ENCODE data around the gene LHPP.

Gene LHPP

GRCh38 chr10:124522933-124523871 is 61.6 kb downstream of the LHPP start:
- FAIRE-seq, result no peak

- FAIRE-seq, result no peak
Measured at GRCh38 chr10:124523901-124524300, 62.3 kb downstream of the LHPP start.

- no peak for FAIRE-seq
Measured at GRCh38 chr10:124524991-124525653, 63.5 kb downstream of the LHPP start.

- no peak for FAIRE-seq
Measured at GRCh38 chr10:124525751-124526600, 64.4 kb downstream of the LHPP start.

- FAIRE-seq, result no peak
Measured at GRCh38 chr10:124526621-124527267, 65.1 kb downstream of the LHPP start.

- no peak for FAIRE-seq
Measured at GRCh38 chr10:124527874-124528395, 66.3 kb downstream of the LHPP start.

GRCh38 chr10:124529661-124530214 is 68.1 kb downstream of the LHPP start:
- no peak for FAIRE-seq

GRCh38 chr10:124530215-124530665 is 68.6 kb downstream of the LHPP start:
- FAIRE-seq, result no peak

GRCh38 chr10:124530816-124531215 is 69.2 kb downstream of the LHPP start:
- no peak for FAIRE-seq

- FAIRE-seq, result no peak
Measured at GRCh38 chr10:124532106-124532641, 70.6 kb downstream of the LHPP start.

GRCh38 chr10:124532788-124533187 is 71.2 kb downstream of the LHPP start:
- FAIRE-seq, result no peak

GRCh38 chr10:124533266-124533665 is 71.6 kb downstream of the LHPP start:
- FAIRE-seq, result no peak

- FAIRE-seq, result no peak
Measured at GRCh38 chr10:124534231-124534798, 72.7 kb downstream of the LHPP start.

- no peak for FAIRE-seq
Measured at GRCh38 chr10:124534826-124535601, 73.4 kb downstream of the LHPP start.

- FAIRE-seq, result no peak
Measured at GRCh38 chr10:124535731-124536495, 74.3 kb downstream of the LHPP start.

GRCh38 chr10:124536496-124537050 is 75.0 kb downstream of the LHPP start:
- no peak for FAIRE-seq

- no peak for FAIRE-seq
Measured at GRCh38 chr10:124537166-124537725, 75.6 kb downstream of the LHPP start.

- no peak for FAIRE-seq
Measured at GRCh38 chr10:124537891-124538290, 76.3 kb downstream of the LHPP start.

GRCh38 chr10:124538706-124539105 is 77.1 kb downstream of the LHPP start:
- FAIRE-seq, result no peak
